Mesendoderm (in vitro differentiated cells): ENCODE results near the gene RGS6.
A peak's percentile ranks its signal among the peaks of the same experiment; 100 is the strongest.

ENCODE experiments used
- DNase-seq: peaks from one replicate; pipeline ENCODE4 v3.0.0; 2013
- H2AK5ac ChIP-seq: 2 replicates; pipeline ENCODE4 v1.6.1; 2013; ENCODE audit warnings: low read length, inconsistent platforms
- H2BK120ac ChIP-seq: 2 replicates; pipeline ENCODE4 v1.6.1; 2013; ENCODE audit warnings: low read depth, mild to moderate bottlenecking, low read length, moderate library complexity, mixed read lengths
- H2BK15ac ChIP-seq: replicated peaks from 2 replicates; pipeline ENCODE4 v1.6.1; 2013; ENCODE audit warnings: low read depth, mild to moderate bottlenecking, moderate library complexity
- H2BK5ac ChIP-seq: 2 replicates; pipeline ENCODE4 v1.6.1; 2013; ENCODE audit warnings: low read length, inconsistent platforms
- H3K18ac ChIP-seq: 2 replicates; pipeline ENCODE4 v1.6.1; 2013; ENCODE audit warnings: mild to moderate bottlenecking, low read length, mixed read lengths
- H3K23ac ChIP-seq: one replicate; pipeline ENCODE4 v1.6.1; 2013; ENCODE audit warnings: low read length
- H3K27ac ChIP-seq: 2 replicates; pipeline ENCODE4 v1.5.1; 2013; ENCODE audit warnings: low read depth, mild to moderate bottlenecking, inconsistent platforms, low read length, moderate library complexity
- H3K27me3 ChIP-seq: 2 replicates; pipeline ENCODE4 v1.6.1; 2013; ENCODE audit warnings: low read length, control low read depth, mild to moderate bottlenecking, inconsistent platforms; ENCODE audit not compliant: insufficient read depth, poor library complexity
- H3K36me3 ChIP-seq: 2 replicates; pipeline ENCODE4 v1.6.1; 2013; ENCODE audit warnings: low read length, inconsistent platforms; ENCODE audit not compliant: control insufficient read depth, insufficient read depth
- H3K4ac ChIP-seq: one replicate; pipeline ENCODE4 v1.6.1; 2013; ENCODE audit warnings: low read depth, mild to moderate bottlenecking, low read length, moderate library complexity
- H3K4me1 ChIP-seq: 2 replicates; pipeline ENCODE4 v1.6.1; 2013; ENCODE audit warnings: low read depth, low read length, inconsistent platforms; ENCODE audit not compliant: control insufficient read depth
- H3K4me2 ChIP-seq: 2 replicates; pipeline ENCODE4 v1.6.1; 2013; ENCODE audit warnings: low read length
- H3K4me3 ChIP-seq: 2 replicates; pipeline ENCODE4 v1.5.1; 2013; ENCODE audit warnings: mild to moderate bottlenecking, low read length
- H3K56ac ChIP-seq: one replicate; pipeline ENCODE4 v1.6.1; 2013; ENCODE audit warnings: low read length
- H3K79me1 ChIP-seq: 2 replicates; pipeline ENCODE4 v1.6.1; 2013; ENCODE audit warnings: low read length, inconsistent platforms
- H3K79me2 ChIP-seq: 2 replicates; pipeline ENCODE4 v1.6.1; 2013; ENCODE audit warnings: mild to moderate bottlenecking, low read length; ENCODE audit not compliant: control insufficient read depth, insufficient read depth
- H3K9ac ChIP-seq: 2 replicates; pipeline ENCODE4 v1.6.1; 2013; ENCODE audit warnings: low read length, inconsistent platforms
- H4K5ac ChIP-seq: one replicate; pipeline ENCODE4 v1.6.1; 2013; ENCODE audit warnings: low read length
- H4K8ac ChIP-seq: one replicate; pipeline ENCODE4 v1.6.1; 2013; ENCODE audit warnings: low read depth, mild to moderate bottlenecking, control low read depth, low read length, moderate library complexity
- WGBS: extraction: QIAGEN DNeasy Blood & Tissue Kit; methylation state at CpG from one replicate; pipeline ENCODE4 v1.1.7; 2013; ENCODE audit warnings: low lambda C conversion rate, missing lambda C conversion rate; ENCODE audit not compliant: insufficient coverage; ENCODE audit errors: extremely low coverage; 5-methylcytosine and 5-hydroxymethylcytosine counted together

Gene RGS6

DNA sequence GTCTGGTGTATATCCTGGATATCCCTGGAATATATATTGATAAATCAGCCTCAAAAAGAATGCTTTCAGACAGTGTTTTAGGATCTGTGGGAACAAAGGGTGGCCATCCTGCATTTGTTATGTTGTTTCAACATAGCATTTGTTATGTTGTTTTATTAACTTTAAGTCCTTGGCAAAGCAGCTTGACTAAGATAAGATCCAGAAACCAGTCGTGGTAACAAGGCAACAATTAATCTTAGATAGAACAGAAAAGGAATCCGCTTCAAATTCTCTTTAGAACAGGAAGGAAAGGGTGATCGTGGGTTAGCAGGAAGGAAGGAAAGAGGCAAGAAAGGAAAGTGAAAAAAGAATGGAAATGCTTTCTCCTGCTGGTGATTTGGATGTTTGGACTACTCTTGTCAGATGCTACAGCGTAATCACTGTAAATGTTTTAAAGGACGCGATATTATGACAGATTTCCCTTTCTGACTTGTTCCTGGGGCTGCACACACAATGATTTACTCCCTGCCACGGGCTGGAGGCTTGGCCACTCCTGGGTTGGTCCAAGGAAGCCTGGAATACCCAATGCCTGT lies 518.3 kb downstream of the RGS6 start:
- Histone ChIP-seq H2BK120ac (no peak overlapping the region), H3K9ac (no peak overlapping the region), H3K27me3 (no peaks in the 10 kb centered on the region), H3K4me3 (no peak overlapping the region), H4K5ac (no peak overlapping the region), H2AK5ac (peak overlapping the region; percentile 49), H3K79me1 (no peaks in the 10 kb centered on the region), H4K8ac (no peak overlapping the region), H3K56ac (peak overlapping the region; percentile 62), H3K18ac (no peak overlapping the region), H3K23ac (peak overlapping the region; percentile 91), H2BK15ac (no peak overlapping the region), H3K4ac (no peak overlapping the region), H3K36me3 (no peaks in the 10 kb centered on the region), H3K27ac (no peak overlapping the region), H3K4me2 (no peak overlapping the region), H3K79me2 (no peaks in the 10 kb centered on the region), H3K4me1 (peaks cover 3% of the 10 kb centered on the region), H2BK5ac (no peak overlapping the region)
- no CpG with 5 or more reads among the region's 7 CpGs for WGBS
- no peak for DNase-seq

DNA sequence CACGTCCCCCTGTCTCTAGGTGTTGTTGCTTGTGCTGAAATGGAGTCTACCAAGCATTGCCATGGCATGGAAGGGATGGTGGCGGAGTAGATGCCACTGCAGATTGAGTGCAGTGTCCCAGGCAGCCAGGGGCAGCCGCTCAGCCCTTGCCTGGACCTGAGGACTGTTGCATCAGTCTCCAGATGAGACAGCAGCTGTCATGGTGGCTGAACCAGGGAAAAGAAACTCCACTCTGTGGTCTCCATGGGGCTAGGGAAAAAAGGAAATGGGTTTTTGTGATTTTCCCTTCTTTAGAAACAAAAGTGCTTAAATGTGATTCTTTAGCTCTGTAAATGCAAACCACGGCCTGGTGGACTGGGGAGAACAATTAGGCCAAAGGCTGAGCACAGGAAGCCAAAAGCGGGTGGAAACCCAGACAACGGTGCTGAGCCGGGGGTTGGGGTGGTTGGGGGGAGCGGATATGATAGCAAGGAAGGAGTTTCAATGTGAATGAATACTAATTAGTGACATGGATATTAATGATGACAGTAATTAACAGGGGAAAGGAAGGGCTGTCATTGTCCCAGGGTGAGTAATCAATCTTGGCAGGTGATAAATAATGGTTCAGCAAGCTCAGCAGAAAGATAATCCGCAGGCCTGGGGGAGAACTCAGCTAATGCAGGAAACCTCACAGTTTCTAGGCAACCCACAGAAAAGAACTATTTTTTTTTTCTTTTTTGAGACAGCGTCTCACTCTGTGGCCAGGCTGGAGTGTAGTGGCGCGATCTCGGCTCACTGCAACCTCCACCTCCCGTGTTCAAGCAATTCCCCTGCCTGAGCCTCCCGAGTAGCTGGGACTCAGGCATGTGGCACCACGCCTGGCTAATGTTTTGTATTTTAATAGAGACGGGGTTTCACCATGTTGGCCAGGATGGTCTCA lies 519.1 kb downstream of the RGS6 start:
- Histone ChIP-seq H3K18ac (peak overlapping the region; percentile 28), H3K23ac (peak overlapping the region; percentile 91), H4K8ac (no peak overlapping the region), H3K56ac (peak overlapping the region; percentile 62), H3K4me1 (peaks cover 3% of the 10 kb centered on the region), H3K36me3 (no peaks in the 10 kb centered on the region), H3K9ac (no peak overlapping the region), H2AK5ac (peak overlapping the region; percentile 49), H3K27ac (no peak overlapping the region), H3K27me3 (no peaks in the 10 kb centered on the region), H2BK5ac (no peak overlapping the region), H2BK120ac (no peak overlapping the region), H2BK15ac (no peak overlapping the region), H4K5ac (no peak overlapping the region), H3K4me3 (no peak overlapping the region), H3K4me2 (no peak overlapping the region), H3K79me2 (no peaks in the 10 kb centered on the region), H3K79me1 (no peaks in the 10 kb centered on the region), H3K4ac (no peak overlapping the region)
- WGBS: no CpG with 5 or more reads among the region's 17 CpGs
- DNase-seq: peak; percentile 34

DNA sequence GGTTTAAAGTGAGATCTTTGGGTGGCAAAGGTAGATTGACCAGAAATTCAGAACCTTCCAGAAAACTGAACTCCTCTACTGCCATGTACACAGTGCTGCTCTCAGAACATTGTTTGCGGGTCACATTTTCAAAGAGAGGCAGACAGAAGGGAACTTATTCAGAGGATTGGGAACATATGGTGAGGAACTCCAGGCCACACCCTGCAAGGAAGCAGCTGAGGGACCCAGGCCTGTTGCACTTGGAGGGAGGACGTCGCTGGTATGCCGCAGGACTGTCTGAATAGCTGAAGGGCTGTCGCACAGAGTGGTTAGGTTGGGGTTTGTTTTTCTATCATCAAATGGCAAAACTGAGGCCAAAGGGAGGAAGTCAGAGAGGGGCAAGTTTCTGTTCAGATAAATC lies 520.5 kb downstream of the RGS6 start:
- Histone ChIP-seq H3K23ac (no peak overlapping the region), H2BK5ac (no peak overlapping the region), H3K4me1 (peaks cover 3% of the 10 kb centered on the region), H3K9ac (no peak overlapping the region), H2AK5ac (no peak overlapping the region), H4K5ac (no peak overlapping the region), H3K4ac (no peak overlapping the region), H2BK15ac (no peak overlapping the region), H3K79me1 (no peaks in the 10 kb centered on the region), H3K79me2 (no peaks in the 10 kb centered on the region), H3K4me3 (no peak overlapping the region), H3K18ac (no peak overlapping the region), H3K4me2 (no peak overlapping the region), H3K27ac (no peak overlapping the region), H3K56ac (no peak overlapping the region), H2BK120ac (no peak overlapping the region), H3K27me3 (no peaks in the 10 kb centered on the region), H4K8ac (no peak overlapping the region), H3K36me3 (no peaks in the 10 kb centered on the region)
- no peak for DNase-seq
- WGBS: no CpG with 5 or more reads among the region's 5 CpGs

DNA sequence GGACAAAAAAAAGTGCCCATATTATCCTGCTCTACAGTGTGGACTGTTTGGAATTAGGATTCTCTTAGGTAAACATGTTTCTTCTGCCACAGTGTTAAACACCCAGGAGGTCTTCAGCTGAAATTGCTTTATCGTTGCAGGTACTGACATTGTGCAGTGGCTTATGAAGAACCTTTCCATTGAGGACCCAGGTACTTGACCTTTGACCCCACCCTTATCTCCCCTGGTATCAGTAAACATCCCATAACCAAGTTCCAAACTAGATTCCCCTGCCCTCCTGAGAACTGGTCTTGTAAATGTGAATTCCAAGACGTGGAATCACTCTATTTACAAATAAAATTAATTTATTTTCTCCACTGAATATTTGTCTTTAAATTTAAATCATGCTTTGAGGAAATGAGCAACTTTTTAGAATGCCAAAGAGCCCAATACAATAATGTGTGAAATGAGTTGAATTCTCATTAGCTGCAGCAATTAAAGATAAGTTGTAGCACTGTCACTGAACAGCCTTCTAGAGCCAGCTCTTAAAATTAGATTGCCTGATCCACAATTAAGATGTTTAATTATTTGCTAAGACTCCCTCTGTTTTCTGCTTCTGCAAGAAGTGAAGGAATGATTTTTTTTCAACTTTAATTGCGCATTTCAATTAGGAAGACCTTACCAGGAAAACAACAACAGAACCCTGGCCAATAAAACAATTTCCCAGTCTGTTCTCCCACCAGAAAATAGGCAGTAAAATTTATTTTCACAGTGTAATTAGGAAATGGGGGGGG lies 522.3 kb downstream of the RGS6 start:
- no peak overlapping the region for H3K4me3 ChIP-seq
- H3K23ac ChIP-seq: no peak overlapping the region
- H2BK5ac ChIP-seq: no peak overlapping the region
- no CpG with 5 or more reads among the region's 3 CpGs for WGBS
- no peaks in the 10 kb centered on the region for H3K36me3 ChIP-seq
- no peak overlapping the region for H3K4me2 ChIP-seq
- H2BK120ac ChIP-seq: no peak overlapping the region
- H3K27me3 ChIP-seq: no peaks in the 10 kb centered on the region
- no peak overlapping the region for H4K8ac ChIP-seq
- DNase-seq: peak; percentile 25
- no peaks in the 10 kb centered on the region for H3K79me2 ChIP-seq
- no peak overlapping the region for H3K9ac ChIP-seq
- H4K5ac ChIP-seq: no peak overlapping the region
- H3K56ac ChIP-seq: no peak overlapping the region
- peaks cover 3% of the 10 kb centered on the region for H3K4me1 ChIP-seq
- H3K79me1 ChIP-seq: no peaks in the 10 kb centered on the region
- H3K18ac ChIP-seq: no peak overlapping the region
- no peak overlapping the region for H3K4ac ChIP-seq
- no peak overlapping the region for H3K27ac ChIP-seq
- H2BK15ac ChIP-seq: no peak overlapping the region
- no peak overlapping the region for H2AK5ac ChIP-seq

- H3K18ac ChIP-seq: no peak overlapping the region
- H2BK5ac ChIP-seq: no peak overlapping the region
- WGBS: no CpG with 5 or more reads among the region's 4 CpGs
- no peak overlapping the region for H3K4me2 ChIP-seq
- H3K23ac ChIP-seq: no peak overlapping the region
- H3K27me3 ChIP-seq: no peaks in the 10 kb centered on the region
- no peak overlapping the region for H2BK120ac ChIP-seq
- no peak overlapping the region for H3K9ac ChIP-seq
- H2BK15ac ChIP-seq: no peak overlapping the region
- no peaks in the 10 kb centered on the region for H3K4me1 ChIP-seq
- no peak overlapping the region for H3K56ac ChIP-seq
- H3K36me3 ChIP-seq: no peaks in the 10 kb centered on the region
- H4K8ac ChIP-seq: no peak overlapping the region
- H3K4ac ChIP-seq: no peak overlapping the region
- H4K5ac ChIP-seq: no peak overlapping the region
- no peak for DNase-seq
- no peak overlapping the region for H3K4me3 ChIP-seq
- H3K27ac ChIP-seq: no peak overlapping the region
- H3K79me1 ChIP-seq: no peaks in the 10 kb centered on the region
- no peaks in the 10 kb centered on the region for H3K79me2 ChIP-seq
- H2AK5ac ChIP-seq: no peak overlapping the region
These were observed 525.4 kb downstream of the RGS6 start for GRCh38 chr14:72457641-72458040.
